DOHH2 (cell line): ENCODE measurements around the gene SHISA8.

Experiments
- EZH2phosphoT487 ChIP-seq: fragments of 200-600 bp; sonication (generic); IDR thresholded peaks from 2 replicates; pipeline ENCODE4 v1.6.1; 2017; ENCODE audit warnings: borderline replicate concordance, mild to moderate bottlenecking, antibody characterized with exemption, low read length, moderate library complexity, mixed read lengths
- TF ChIP-seq, protein P1 (sequence below): fragments of 200-600 bp; sonication (generic); IDR thresholded peaks from one replicate; pipeline ENCODE4 v1.5.1; 2014; ENCODE audit warnings: antibody characterized with exemption, mild to moderate bottlenecking, low read depth, low read length; ENCODE audit not compliant: poor library complexity, severe bottlenecking

DNA sequence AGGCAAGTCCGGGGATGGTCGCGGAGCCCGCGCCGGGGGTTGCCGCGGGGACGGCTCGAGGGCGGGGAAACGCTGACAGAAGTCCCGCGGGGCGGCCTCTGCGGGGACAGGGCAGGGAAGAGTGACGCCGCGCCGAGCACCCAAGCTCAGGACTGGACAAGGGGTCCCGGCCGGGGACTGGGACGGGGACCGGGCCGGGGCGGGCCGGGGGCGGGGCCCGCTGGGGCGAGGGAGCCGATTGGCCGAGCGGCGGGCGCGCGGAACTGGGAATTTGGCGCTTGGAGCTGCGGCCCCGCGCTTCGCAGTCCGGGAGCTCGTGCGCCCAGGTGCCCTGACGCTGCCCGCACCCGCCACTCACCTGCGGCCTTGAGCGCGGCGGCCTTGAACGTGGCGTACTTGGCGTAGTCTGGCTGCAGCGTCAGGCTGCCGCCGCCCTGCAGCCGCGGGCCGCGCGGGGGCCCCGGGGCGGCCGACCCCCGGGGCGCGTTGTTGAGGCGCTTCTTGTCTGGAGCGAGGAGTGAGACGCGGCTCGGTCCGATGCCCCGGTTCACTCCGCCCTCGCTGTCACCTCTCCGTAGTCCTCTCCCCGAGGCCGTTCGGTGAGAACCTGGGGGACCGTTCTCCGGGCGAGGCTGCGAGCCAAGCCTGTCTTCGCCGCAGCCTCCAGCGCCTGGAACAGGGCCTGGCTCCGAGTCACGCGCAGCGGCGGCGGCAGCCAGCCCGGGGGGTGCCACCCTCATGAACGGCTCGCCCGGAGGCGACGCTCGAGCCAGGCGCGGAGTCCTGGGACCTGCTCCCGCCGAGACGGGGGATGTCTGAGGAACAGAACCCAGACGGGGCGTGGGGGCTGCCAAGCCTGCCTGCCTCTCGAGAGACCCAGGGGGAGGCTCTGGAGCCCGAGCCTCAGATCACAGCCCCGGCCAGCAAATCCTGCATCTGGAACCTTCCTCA is 4.5 kb downstream of the SHISA8 start:
- TF ChIP-seq, protein P1, sequence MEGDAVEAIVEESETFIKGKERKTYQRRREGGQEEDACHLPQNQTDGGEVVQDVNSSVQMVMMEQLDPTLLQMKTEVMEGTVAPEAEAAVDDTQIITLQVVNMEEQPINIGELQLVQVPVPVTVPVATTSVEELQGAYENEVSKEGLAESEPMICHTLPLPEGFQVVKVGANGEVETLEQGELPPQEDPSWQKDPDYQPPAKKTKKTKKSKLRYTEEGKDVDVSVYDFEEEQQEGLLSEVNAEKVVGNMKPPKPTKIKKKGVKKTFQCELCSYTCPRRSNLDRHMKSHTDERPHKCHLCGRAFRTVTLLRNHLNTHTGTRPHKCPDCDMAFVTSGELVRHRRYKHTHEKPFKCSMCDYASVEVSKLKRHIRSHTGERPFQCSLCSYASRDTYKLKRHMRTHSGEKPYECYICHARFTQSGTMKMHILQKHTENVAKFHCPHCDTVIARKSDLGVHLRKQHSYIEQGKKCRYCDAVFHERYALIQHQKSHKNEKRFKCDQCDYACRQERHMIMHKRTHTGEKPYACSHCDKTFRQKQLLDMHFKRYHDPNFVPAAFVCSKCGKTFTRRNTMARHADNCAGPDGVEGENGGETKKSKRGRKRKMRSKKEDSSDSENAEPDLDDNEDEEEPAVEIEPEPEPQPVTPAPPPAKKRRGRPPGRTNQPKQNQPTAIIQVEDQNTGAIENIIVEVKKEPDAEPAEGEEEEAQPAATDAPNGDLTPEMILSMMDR, result no peak
- TF ChIP-seq EZH2phosphoT487, result peak; percentile 58; the same call in 1 of the 2 replicates
